HG03039 (cell line): ENCODE results near the gene TMEM203.

Source experiments
- ATAC-seq: cut with Tn5 transposase; IDR thresholded peaks from one replicate; pipeline ENCODE4 v1.9.1; 2021; ENCODE audit warnings: mild to moderate bottlenecking, moderate library complexity; ENCODE audit not compliant: unreplicated experiment

TMEM203 gene

DNA sequence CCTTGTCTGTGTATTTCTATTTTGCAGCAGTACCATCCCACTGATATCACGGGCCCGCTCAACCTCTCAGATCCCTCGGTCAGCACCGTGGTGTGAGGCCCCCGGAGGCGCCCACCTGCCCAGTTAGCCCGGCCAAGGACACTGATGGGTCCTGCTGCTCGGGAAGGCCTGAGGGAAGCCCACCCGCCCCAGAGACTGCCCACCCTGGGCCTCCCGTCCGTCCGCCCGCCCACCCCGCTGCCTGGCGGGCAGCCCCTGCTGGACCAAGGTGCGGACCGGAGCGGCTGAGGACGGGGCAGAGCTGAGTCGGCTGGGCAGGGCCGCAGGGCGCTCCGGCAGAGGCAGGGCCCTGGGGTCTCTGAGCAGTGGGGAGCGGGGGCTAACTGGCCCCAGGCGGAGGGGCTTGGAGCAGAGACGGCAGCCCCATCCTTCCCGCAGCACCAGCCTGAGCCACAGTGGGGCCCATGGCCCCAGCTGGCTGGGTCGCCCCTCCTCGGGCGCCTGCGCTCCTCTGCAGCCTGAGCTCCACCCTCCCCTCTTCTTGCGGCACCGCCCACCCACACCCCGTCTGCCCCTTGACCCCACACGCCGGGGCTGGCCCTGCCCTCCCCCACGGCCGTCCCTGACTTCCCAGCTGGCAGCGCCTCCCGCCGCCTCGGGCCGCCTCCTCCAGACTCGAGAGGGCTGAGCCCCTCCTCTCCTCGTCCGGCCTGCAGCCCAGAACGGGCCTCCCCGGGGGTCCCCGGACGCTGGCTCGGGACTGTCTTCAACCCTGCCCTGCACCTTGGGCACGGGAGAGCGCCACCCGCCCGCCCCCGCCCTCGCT lies 37.5 kb downstream of the TMEM203 start:
- no peak for ATAC-seq

GRCh38 chr9:137167277-137167746 lies 38.1 kb downstream of the TMEM203 start:
- no peak for ATAC-seq

DNA sequence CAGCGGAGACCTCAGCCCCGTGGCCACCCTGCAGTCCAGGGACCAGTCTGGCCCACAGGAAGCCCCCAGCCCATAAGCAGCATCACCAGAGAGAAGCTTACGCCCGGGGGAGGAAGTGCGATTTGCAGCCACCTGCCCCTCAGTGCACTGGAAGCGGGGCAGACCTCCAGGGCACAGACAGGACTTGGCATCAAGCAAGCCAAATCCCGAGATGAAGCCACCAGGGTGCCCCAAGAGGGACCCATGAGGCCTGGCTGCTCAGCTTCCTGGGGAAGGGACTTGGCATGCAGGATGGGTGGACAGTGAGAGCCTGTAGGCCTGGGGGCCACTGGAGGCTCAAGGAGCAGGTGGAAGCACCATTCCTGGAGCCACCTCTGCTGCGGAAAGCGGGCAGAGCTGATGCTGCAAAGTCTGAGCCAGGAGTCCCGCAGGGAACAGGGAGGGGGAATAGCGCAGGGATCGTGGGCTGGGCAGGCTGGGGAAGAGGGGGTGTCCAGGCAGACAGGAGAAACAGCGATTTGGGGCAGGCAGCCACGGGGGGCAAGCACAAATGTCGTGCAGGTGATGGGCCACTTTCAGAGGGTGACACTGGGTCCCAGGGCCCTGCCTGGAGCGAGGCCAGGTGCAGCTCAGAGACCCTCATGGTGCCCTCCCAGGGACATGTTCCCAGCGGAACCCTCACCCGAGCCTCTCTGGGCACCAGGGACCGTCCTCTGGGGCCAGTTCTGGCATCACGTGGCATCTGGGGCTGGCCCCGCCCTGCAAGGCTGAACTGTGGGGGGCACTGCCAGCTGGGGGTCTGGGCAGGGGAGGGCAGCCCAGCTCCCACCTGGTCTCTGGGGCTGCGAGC lies 38.8 kb downstream of the TMEM203 start:
- no peak for ATAC-seq

DNA sequence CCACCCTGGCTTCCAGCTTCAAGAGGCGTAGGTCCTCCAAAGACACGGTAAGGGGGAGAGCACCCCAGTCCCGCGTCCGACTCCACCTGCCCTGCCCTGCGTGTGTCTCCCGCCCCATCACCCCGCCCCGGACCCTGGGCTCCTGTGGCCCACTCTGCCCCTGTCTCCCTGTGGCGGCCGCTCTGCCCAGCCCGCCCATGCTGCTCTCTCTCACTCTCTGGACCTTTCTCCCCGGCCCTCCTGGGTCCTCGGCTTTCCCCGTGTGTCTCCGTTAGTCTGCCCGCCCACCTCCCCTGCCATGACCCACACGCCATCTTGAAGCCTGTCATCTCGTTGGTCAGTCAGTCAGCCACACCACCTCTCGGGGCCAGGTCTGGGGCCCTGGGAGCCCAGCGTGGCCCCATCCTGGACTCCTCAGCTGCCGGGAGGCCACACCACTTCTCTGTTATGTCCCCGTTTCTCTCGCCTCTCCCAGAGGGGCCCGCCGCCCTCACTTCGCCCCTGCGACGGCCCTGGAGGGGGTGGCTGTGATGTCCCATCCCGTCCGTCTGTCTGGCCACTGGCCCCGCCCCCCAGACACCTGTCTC lies 40.1 kb downstream of the TMEM203 start:
- ATAC-seq = no peak

GRCh38 chr9:137164370-137165249 lies 40.8 kb downstream of the TMEM203 start:
- ATAC-seq = no peak

DNA sequence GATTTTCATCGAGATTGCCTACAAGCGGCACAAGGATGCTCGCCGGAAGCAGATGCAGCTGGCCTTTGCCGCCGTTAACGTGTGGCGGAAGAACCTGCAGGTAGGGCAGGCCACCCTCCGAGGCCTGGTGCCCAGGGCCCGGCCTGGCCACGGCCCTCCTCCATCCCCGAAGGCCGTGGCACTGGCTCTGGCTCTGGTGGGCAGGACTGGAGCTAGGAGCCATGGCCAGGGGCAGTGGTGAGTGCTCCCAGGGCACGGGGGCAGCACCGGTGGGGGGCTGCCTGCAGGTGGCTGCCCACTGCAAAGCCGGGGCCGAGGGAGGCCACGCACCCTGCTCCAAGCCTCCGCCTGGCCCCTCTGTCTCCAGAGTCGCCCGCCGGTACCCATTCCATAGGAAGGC lies 41.6 kb downstream of the TMEM203 start:
- no peak for ATAC-seq

GRCh38 chr9:137163365-137163715 lies 42.1 kb downstream of the TMEM203 start:
- ATAC-seq = no peak

DNA sequence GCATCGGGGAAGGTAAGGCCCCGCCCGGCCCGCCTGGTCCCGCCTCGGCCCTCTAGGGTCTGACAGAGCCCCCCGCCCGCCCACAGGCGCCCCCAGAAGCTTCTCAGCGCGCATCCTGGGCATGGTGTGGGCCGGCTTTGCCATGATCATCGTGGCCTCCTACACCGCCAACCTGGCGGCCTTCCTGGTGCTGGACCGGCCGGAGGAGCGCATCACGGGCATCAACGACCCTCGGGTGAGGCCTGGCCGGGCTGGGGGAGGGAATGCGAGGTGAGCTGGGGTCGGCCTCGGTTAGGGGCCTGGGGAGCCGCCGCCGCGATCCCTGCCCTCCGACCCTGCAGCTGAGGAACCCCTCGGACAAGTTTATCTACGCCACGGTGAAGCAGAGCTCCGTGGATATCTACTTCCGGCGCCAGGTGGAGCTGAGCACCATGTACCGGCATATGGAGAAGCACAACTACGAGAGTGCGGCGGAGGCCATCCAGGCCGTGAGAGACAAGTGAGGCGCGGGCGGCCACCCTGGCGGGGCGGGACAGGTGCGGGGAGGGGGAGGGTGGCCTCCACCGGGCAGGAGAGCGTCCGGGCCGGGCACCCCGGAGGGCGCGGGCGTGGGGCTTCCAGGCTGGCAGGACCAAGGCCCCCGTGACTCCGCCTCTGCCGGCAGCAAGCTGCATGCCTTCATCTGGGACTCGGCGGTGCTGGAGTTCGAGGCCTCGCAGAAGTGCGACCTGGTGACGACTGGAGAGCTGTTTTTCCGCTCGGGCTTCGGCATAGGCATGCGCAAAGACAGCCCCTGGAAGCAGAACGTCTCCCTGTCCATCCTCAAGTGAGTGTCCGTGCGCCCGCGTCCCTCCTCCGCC lies 42.7 kb downstream of the TMEM203 start:
- ATAC-seq = no peak

DNA sequence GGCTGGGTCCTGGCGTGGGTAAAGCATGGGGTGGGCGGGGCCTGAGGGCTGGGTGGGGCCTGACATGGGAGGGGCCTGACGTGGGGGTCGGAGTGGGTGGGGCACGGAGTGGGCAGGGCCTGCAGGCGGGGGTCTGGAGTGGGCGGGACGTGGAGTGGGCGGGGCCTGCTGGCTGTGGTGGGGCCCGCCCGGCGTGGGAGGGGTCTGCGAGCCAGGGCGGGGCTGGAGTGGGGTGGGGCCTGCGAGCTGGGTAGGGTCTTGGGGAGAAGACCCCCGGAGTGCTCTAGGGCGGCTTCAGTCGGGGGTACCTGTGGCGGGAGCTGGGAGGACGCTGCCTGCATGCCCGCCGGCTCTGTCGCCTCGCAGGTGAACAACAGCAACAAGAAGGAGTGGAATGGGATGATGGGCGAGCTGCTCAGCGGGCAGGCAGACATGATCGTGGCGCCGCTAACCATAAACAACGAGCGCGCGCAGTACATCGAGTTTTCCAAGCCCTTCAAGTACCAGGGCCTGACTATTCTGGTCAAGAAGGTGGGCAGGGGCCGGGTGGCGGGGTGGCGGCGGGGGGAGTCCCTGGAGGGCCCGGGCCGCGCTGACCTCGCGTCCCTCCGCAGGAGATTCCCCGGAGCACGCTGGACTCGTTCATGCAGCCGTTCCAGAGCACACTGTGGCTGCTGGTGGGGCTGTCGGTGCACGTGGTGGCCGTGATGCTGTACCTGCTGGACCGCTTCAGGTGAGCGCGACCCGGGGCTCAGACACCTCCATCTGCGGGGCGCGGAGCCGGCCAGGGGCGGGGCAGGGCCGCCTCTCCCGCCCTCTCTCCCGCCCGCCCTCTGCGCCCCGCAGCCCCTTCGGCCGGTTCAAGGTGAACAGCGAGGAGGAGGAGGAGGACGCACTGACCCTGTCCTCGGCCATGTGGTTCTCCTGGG lies 43.6 kb downstream of the TMEM203 start:
- ATAC-seq = no peak

- ATAC-seq = no peak
Observed at GRCh38 chr9:137160716-137161557, 44.5 kb downstream of the TMEM203 start.

DNA sequence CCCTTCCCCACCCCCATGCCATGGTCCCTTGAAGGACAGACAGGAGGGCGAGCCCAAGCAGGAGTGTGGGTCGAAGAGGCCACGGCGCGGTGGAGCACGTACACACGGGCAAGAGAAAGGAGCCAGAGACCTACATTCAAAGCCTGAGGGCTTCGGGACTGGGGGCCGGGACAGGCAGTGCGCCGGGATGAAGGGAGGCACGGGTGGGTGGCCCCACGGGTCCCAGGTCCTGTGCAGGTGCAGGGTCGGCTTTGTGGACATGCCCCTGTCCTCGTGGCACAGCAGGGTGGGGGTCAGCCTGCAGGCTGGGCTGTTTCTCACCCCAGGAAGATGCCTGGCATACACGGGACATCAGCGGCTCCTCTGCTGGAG lies 45.4 kb downstream of the TMEM203 start:
- no peak for ATAC-seq

DNA sequence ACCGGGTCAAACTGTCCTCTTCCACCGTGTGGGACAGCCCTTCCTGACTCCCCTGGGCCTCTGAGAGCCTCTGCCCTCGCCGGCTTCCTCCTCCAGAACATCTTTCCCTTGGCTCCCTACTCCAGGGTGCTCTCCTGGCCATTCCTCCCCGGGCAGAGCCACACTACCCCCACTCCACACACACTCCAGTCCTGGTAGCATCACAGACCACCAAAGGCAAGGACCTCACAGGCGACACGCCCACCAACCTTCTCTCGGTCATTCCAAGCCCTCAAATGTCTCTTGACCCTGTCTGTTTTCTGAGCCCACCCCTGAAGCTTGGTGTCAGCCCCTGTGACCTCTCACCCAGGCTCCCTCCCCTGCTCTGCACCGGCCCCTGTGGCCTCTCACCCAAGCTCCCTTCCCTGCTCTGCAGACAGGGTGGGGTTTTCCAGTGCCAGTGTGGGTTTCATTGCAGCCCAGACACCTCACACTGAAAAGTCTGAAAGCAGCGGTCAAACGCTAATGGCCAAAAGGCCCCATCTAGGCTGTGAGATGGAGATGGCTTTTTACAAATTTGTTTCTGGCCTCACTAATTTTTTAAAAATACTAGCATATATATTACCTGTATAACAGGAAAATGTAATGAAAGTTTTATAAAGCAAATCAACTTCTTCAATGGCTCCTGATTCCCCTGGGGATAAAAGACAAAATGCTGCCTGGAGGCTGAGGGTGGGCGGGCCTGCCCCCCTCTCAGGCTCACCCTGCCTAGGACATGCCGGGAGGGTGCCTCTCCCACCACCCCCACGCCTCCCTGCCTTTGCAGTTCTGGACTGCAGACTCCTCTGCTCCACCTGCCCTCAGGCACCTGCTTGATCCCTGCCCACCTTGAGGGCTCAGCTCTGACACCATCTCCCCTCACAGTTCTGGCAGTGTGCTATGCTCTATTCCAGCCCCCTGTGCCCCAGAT lies 46.1 kb downstream of the TMEM203 start:
- no peak for ATAC-seq

DNA sequence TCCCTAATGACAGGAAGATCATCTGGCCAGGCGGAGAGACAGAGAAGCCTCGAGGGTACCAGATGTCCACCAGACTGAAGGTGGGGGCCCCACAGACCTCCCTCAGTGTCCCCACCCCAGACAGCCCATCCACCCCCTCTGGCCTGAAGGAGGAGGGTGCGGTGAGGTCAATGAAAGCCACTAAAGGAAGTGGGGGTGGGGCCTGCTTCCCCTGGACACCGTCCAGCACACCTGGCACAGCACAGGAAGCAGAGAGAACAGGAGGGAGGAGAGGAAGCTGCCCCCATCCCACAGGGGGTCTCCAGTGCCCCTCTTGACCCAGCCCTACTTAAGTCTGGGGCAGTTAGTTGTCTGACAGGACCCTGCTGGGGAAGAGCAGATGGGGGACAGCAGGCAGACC lies 46.8 kb downstream of the TMEM203 start:
- no peak for ATAC-seq

GRCh38 chr9:137157618-137158415 lies 47.6 kb downstream of the TMEM203 start:
- ATAC-seq = no peak

DNA sequence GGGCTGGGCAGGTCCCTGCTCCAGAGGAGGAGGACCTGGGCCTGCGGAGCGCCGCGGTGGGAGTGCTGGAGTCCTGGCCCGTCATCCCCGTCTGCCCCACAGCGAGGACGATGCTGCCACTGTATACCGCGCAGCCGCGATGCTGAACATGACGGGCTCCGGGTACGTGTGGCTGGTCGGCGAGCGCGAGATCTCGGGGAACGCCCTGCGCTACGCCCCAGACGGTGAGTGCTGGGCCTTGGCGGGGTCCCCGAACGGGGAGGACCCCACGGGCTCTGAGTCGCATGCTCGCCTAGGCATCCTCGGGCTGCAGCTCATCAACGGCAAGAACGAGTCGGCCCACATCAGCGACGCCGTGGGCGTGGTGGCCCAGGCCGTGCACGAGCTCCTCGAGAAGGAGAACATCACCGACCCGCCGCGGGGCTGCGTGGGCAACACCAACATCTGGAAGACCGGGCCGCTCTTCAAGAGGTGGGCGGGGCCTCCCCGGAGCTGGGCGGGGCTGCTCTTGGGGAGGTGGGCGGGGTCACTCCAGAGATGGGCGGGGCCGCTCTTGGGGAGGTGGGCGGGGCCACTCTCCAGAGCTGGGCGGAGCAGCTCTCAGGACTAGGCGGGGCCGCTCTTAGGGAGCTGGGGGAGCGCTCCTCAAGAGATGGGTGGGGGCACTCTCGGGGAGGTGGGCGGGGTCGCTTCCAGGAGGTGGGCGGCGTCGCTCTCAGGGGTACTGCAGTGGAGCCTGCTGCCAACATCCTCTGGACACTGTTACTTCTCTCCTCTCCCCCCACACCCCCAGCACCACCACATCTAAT lies 48.7 kb downstream of the TMEM203 start:
- ATAC-seq = no peak
